Measurements from ENCODE around the gene ESPN.

GRCh38 chr1:6380037-6380436 is 44.5 kb upstream of the ESPN start:
- TF ChIP-seq CTCF (IDR thresholded peaks at IDR 0.05; ENCODE audit: control extremely low read depth in 1 of 3, insufficient read depth in 1 of 3, low read depth in 1 of 3, low read length in 3 of 3) (no peak), BRCA1 (IDR thresholded peaks at IDR 0.05; ENCODE audit: low read depth, low read length) (no peak), SUZ12 (IDR thresholded peaks at IDR 0.05; ENCODE audit: low read length) (no peak), HDAC6 (IDR thresholded peaks at IDR 0.05; ENCODE audit: low read depth, low read length) (no peak)

Data from H1 (cell line).